Stimulated activated memory B cell treated with anti-CD40 and anti-IgM and Interleukin-4, amounts not matched to agents 10 μg/mL and 1 μg/mL and 100 μg/mL, for 72 hours (primary cell): ENCODE results near the gene DYRK1B.
"Not testable (repeated sequence)": the region's sequence is repeated elsewhere in the genome, so short reads cannot be mapped to it uniquely, and the experiment has no call there.

Source experiments
- ATAC-seq: fragments of 150-1000 bp; cut with Tn5 transposase; 2 replicates; pipeline ENCODE4 v1.10.0; 2021
- H3K27ac Mint-ChIP-seq: one replicate; pipeline ENCODE4 v1.8.0; 2022; ENCODE audit warnings: mild to moderate bottlenecking, mixed read lengths
- H3K27me3 Mint-ChIP-seq: one replicate; pipeline ENCODE4 v1.8.0; 2022; ENCODE audit warnings: mixed read lengths
- H3K36me3 Mint-ChIP-seq: one replicate; pipeline ENCODE4 v1.8.0; 2022; ENCODE audit warnings: mixed read lengths
- H3K4me1 Mint-ChIP-seq: one replicate; pipeline ENCODE4 v1.8.0; 2022; ENCODE audit warnings: mixed read lengths
- H3K4me3 Mint-ChIP-seq: one replicate; pipeline ENCODE4 v1.8.0; 2022; ENCODE audit warnings: mild to moderate bottlenecking, moderate library complexity, mixed read lengths
- H3K9me3 Mint-ChIP-seq: one replicate; pipeline ENCODE4 v1.8.0; 2022; ENCODE audit warnings: mixed read lengths

DYRK1B gene

GRCh38 chr19:39833464-39834286 is at the start of gene DYRK1B:
Gene DYRK1B (minus strand): TSS chr19:39834162. CDS start chr19:39831867, 2,295 bp downstream.
- Mint-ChIP-seq H3K4me3 (peak within 1 kb of the TSS; percentile 69), H3K27ac (peak within 1 kb of the TSS; percentile 71), H3K36me3 (peaks cover 49% of the 10 kb centered on the region), H3K27me3 (no peaks in the 10 kb centered on the region), H3K4me1 (peaks cover 37% of the 10 kb centered on the region), H3K9me3 (no peaks in the 10 kb centered on the region)
- ATAC-seq = peak; percentile 97

DNA sequence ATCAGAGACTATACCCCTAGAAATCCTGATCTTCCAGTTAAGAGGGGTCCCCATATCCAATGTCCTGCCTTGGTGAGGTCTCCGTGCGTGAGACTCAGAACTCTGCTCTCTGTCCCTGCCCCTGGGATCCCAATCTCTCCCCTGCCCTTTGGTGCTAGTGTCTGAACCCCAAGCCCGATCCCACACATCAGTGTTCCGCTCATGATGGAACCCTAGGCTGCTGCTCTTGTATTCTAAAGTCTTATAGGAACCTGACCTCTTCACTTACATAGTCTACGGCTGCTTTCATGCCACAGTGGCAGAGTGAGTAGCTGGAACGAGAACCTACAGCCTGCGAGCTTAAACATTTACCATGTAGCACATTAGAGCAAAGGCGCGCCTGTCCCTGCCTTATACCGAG is 48.7 kb upstream of the DYRK1B start:
- ATAC-seq, H3K36me3 Mint-ChIP-seq, H3K27ac Mint-ChIP-seq, H3K27me3 Mint-ChIP-seq, H3K4me3 Mint-ChIP-seq, H3K4me1 Mint-ChIP-seq, H3K9me3 Mint-ChIP-seq: not testable (repeated sequence)

DNA sequence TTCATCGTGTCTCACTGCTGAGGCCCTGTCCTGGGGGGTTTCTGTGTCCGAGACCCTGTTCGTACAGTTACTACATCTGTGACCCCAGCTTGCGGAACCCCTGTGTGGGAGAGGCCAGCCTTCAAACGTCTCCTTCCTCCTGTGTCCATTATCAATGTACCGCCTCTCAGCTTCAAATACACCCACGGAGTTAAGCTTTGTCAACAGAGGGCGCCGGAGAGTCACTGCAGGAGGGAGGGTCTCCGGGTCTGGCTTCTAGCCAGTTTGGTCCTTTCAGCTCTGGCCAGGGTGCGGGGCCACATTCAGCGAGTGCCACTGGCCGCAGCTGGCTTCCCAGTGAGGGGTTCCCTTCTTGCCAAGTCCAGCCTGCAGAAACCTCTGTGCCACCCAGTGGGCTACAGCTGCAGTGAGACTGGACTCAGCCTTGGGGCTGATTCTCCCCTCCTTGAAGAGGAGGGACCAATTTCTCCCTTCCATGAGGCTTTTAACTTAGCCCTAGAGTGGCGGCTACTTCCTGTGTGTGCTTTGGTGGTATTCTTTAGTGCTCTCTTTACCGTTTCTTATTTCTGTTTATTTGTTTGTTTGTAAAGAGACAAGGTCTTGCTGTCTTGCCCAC is 47.6 kb upstream of the DYRK1B start:
- H3K9me3 Mint-ChIP-seq, H3K27ac Mint-ChIP-seq, H3K4me3 Mint-ChIP-seq, H3K27me3 Mint-ChIP-seq, H3K4me1 Mint-ChIP-seq, H3K36me3 Mint-ChIP-seq: not testable (repeated sequence)
- ATAC-seq = peak; percentile 73

GRCh38 chr19:39880241-39880640 is 46.3 kb upstream of the DYRK1B start:
- ATAC-seq, H3K27ac Mint-ChIP-seq, H3K4me1 Mint-ChIP-seq, H3K27me3 Mint-ChIP-seq, H3K4me3 Mint-ChIP-seq, H3K36me3 Mint-ChIP-seq, H3K9me3 Mint-ChIP-seq: not testable (repeated sequence)

GRCh38 chr19:39879796-39880195 is 45.8 kb upstream of the DYRK1B start:
- not testable (repeated sequence) for H3K27me3 Mint-ChIP-seq, H3K4me1 Mint-ChIP-seq, H3K27ac Mint-ChIP-seq, ATAC-seq, H3K36me3 Mint-ChIP-seq, H3K4me3 Mint-ChIP-seq, H3K9me3 Mint-ChIP-seq

DNA sequence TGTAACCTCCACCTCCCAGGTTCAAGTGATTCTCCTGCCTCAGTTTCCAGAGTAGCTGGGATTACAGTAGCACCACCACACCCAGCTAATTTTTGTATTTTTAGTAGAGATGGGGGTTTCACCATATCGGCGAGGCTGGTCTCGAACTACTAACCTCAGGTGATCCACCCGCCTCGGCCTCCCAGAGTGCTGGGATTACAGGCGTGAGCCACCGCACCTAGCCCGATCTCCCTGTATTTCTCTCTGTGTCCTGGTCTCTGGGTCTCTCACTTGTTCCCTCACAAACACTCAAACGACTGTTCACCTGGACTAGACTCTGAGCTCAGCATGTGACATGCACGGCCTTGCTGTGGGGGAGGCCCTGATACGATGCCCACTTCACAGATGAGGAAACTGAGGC is 44.9 kb upstream of the DYRK1B start:
- not testable (repeated sequence) for H3K9me3 Mint-ChIP-seq, H3K36me3 Mint-ChIP-seq, H3K27ac Mint-ChIP-seq, H3K4me3 Mint-ChIP-seq, H3K27me3 Mint-ChIP-seq, ATAC-seq, H3K4me1 Mint-ChIP-seq

GRCh38 chr19:39878398-39878797 is 44.4 kb upstream of the DYRK1B start:
- no peak for ATAC-seq
- no peaks in the 10 kb centered on the region for H3K36me3 Mint-ChIP-seq
- H3K27me3 Mint-ChIP-seq = no peaks in the 10 kb centered on the region
- no peak overlapping the region for H3K27ac Mint-ChIP-seq
- no peak overlapping the region for H3K4me3 Mint-ChIP-seq
- no peaks in the 10 kb centered on the region for H3K9me3 Mint-ChIP-seq
- H3K4me1 Mint-ChIP-seq = no peaks in the 10 kb centered on the region

GRCh38 chr19:39877982-39878381 is 44.0 kb upstream of the DYRK1B start:
- ATAC-seq, H3K4me3 Mint-ChIP-seq, H3K9me3 Mint-ChIP-seq, H3K27me3 Mint-ChIP-seq, H3K36me3 Mint-ChIP-seq, H3K27ac Mint-ChIP-seq, H3K4me1 Mint-ChIP-seq: not testable (repeated sequence)

- ATAC-seq, H3K27ac Mint-ChIP-seq, H3K36me3 Mint-ChIP-seq, H3K4me1 Mint-ChIP-seq, H3K27me3 Mint-ChIP-seq, H3K4me3 Mint-ChIP-seq, H3K9me3 Mint-ChIP-seq: not testable (repeated sequence)
These were observed 43.5 kb upstream of the DYRK1B start for GRCh38 chr19:39877488-39877887.

- H3K36me3 Mint-ChIP-seq, H3K9me3 Mint-ChIP-seq, H3K27ac Mint-ChIP-seq, ATAC-seq, H3K27me3 Mint-ChIP-seq, H3K4me1 Mint-ChIP-seq, H3K4me3 Mint-ChIP-seq: not testable (repeated sequence)
These were observed 42.5 kb upstream of the DYRK1B start for GRCh38 chr19:39876486-39876885.

DNA sequence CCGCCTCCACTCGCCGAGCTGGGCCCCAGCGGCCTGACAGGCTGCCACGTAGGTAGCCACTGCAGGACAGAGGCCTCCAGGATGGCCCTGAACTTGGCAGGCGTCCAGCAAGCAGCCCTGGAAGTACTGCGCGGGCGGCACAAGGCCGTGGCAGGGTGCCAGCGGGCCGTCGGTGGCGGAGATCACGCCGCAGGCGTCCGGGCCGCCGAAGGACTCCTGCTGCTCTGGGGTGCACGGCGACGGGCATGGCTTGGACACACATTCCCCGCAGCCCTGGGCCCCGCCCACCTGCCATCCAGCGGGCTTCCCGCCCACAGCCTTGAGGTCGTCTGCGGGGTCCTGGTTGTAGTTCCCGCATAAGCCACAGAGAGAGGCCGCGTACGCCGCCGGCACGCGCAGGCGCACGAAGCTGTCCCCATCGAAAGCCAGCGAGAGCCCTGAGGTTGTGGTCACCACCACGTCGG is 41.5 kb upstream of the DYRK1B start:
- H3K4me1 Mint-ChIP-seq, H3K36me3 Mint-ChIP-seq, ATAC-seq, H3K27me3 Mint-ChIP-seq, H3K4me3 Mint-ChIP-seq, H3K9me3 Mint-ChIP-seq, H3K27ac Mint-ChIP-seq: not testable (repeated sequence)

GRCh38 chr19:39874404-39874803 is 40.4 kb upstream of the DYRK1B start:
- Mint-ChIP-seq H3K4me1 (no peaks in the 10 kb centered on the region), H3K9me3 (no peaks in the 10 kb centered on the region), H3K36me3 (no peaks in the 10 kb centered on the region), H3K27ac (no peak overlapping the region), H3K27me3 (peaks cover 7% of the 10 kb centered on the region), H3K4me3 (no peak overlapping the region)
- peak; percentile 4 for ATAC-seq

- Mint-ChIP-seq H3K9me3 (no peaks in the 10 kb centered on the region), H3K36me3 (no peaks in the 10 kb centered on the region), H3K4me3 (no peak overlapping the region), H3K27me3 (peaks cover 7% of the 10 kb centered on the region), H3K4me1 (no peaks in the 10 kb centered on the region), H3K27ac (no peak overlapping the region)
- no peak for ATAC-seq
These were observed 39.4 kb upstream of the DYRK1B start for GRCh38 chr19:39873385-39873784.

GRCh38 chr19:39871886-39872866 is 38.2 kb upstream of the DYRK1B start:
- Mint-ChIP-seq H3K4me1 (no peaks in the 10 kb centered on the region), H3K36me3 (no peaks in the 10 kb centered on the region), H3K27me3 (peaks cover 7% of the 10 kb centered on the region), H3K4me3 (no peak overlapping the region), H3K27ac (no peak overlapping the region), H3K9me3 (no peaks in the 10 kb centered on the region)
- no peak for ATAC-seq

DNA sequence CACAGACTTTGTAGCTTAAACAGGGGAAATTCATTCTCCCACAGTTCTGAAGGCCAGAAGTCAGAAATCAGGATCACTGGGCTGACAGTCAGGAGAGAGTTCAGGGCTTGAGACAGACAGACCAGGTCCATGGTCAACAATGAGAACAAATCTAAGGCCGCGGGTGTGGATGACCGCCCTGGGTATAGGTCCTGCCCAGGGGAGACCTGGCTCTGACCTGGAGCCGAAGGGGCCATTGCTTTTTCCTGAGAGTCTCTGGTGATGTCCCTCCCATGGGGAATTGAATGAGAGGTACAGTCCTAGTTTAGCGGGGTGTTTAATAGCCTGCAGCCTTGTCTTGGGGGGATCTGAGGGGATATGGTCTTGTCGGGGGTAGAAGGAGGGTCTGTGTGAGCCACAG is 37.4 kb upstream of the DYRK1B start:
- H3K4me3 Mint-ChIP-seq = no peak overlapping the region
- no peaks in the 10 kb centered on the region for H3K9me3 Mint-ChIP-seq
- no peak for ATAC-seq
- peaks cover 7% of the 10 kb centered on the region for H3K27me3 Mint-ChIP-seq
- no peak overlapping the region for H3K27ac Mint-ChIP-seq
- no peaks in the 10 kb centered on the region for H3K4me1 Mint-ChIP-seq
- H3K36me3 Mint-ChIP-seq = no peaks in the 10 kb centered on the region
